Activated CD8-positive, alpha-beta T cell treated with anti-CD3 and anti-CD28 coated beads, Interleukin-2, amount 10 ng/mL, durations not matched to agents 7 days and 5 days (primary cell): ENCODE measurements around the gene GSTO2. TPM values are rescaled to one million over a fixed set of nuclear protein-coding genes. Genes with fewer than 3 reads are reported as not detected.

Experiments used
- ATAC-seq: fragments of 150-1000 bp; cut with Tn5 transposase; one replicate; pipeline ENCODE4 v1.10.0; 2021; ENCODE audit warnings: moderate library complexity
- CTCF ChIA-PET: fragments of 350-600 bp; sonication (Branson Sonifier 250); formaldehyde crosslinking; loops from one replicate; lab custom pipeline; 2021; ENCODE audit warnings: antibody characterized with exemption; lab: Charles Lee
- POLR2A ChIA-PET: fragments of 350-600 bp; sonication (Branson Sonifier 250); formaldehyde crosslinking; loops from one replicate; lab custom pipeline; 2021; ENCODE audit warnings: antibody characterized with exemption; lab: Charles Lee
- DNase-seq: peaks from one replicate; pipeline ENCODE4 v3.0.0-alpha.2; 2020
- H3K27ac Mint-ChIP-seq: one replicate; pipeline ENCODE4 v1.8.0; 2021; ENCODE audit warnings: mild to moderate bottlenecking, mixed read lengths
- H3K27me3 Mint-ChIP-seq: one replicate; pipeline ENCODE4 v1.8.0; 2021; ENCODE audit warnings: low read depth, mixed read lengths
- H3K36me3 Mint-ChIP-seq: one replicate; pipeline ENCODE4 v1.8.0; 2021; ENCODE audit warnings: low read depth, mixed read lengths
- H3K4me1 Mint-ChIP-seq: one replicate; pipeline ENCODE4 v1.8.0; 2021; ENCODE audit warnings: low read depth, mixed read lengths
- H3K4me3 Mint-ChIP-seq: one replicate; pipeline ENCODE4 v1.8.0; 2021; ENCODE audit warnings: mild to moderate bottlenecking, mixed read lengths
- H3K9me3 Mint-ChIP-seq: one replicate; pipeline ENCODE4 v1.8.0; 2022; ENCODE audit warnings: mixed read lengths; ENCODE audit not compliant: insufficient read depth
- total RNA-seq, 2 experiments: library from RNA; stranded (reverse); gene quantifications; one replicate each; pipeline ENCODE4 v1.2.3, GENCODE V29; 2021

The GSTO2 gene
- 1 to 10 TPM in 1 of 2 experiments, under 1 TPM in 1; 0.94 to 1.2 TPM for total RNA-seq

- POLR2A ChIA-PET, result interaction anchor here (0.6 to 4.8 kb wide), 8 partner anchors 13 to 84 kb away, joined by 3 to 34 read pairs (median 3); partner anchors contain the start of genes CFAP43, GSTO1 and ITPRIP
- H3K36me3 Mint-ChIP-seq, result peaks cover 41% of the 10 kb centered on the region
Measured at GRCh38 chr10:104268713-104269645, at the start of gene GSTO2. Gene GSTO2 (plus strand): TSS chr10:104269184. CDS start chr10:104274916, 5,732 bp downstream.

GRCh38 chr10:104220522-104220921 is 48.5 kb upstream of the GSTO2 start:
- CTCF ChIA-PET, result interaction anchor here (0.8 kb wide), 1 partner anchor 10 kb away, joined by 3 read pairs; no protein-coding TSS in a partner anchor
- H3K4me3 Mint-ChIP-seq, result no peak overlapping the region
- H3K9me3 Mint-ChIP-seq, result no peaks in the 10 kb centered on the region
- POLR2A ChIA-PET, result no interaction called here
- peaks cover 5% of the 10 kb centered on the region for H3K4me1 Mint-ChIP-seq
- no peak overlapping the region for H3K27ac Mint-ChIP-seq
- peaks cover 21% of the 10 kb centered on the region for H3K27me3 Mint-ChIP-seq
- DNase-seq (no peak), ATAC-seq (no peak)
- no peaks in the 10 kb centered on the region for H3K36me3 Mint-ChIP-seq

More at GRCh38 chr10:104268713-104269645, at the start of gene GSTO2:
- peak within 1 kb of the TSS; percentile 87 for H3K4me3 Mint-ChIP-seq
- CTCF ChIA-PET, result interaction anchor here (0.6 to 13.0 kb wide), 9 partner anchors 9 to 84 kb away, joined by 3 to 85 read pairs (median 7); partner anchors contain the start of genes CFAP58 and GSTO1
- H3K4me1 Mint-ChIP-seq, result peaks cover 48% of the 10 kb centered on the region
- DNase-seq (peak; percentile 99), ATAC-seq (peak; percentile 99)
- peaks cover under 1% of the 10 kb centered on the region for H3K27me3 Mint-ChIP-seq
- H3K27ac Mint-ChIP-seq, result peak within 1 kb of the TSS; percentile 86
- H3K9me3 Mint-ChIP-seq, result no peaks in the 10 kb centered on the region

- ChIA-PET POLR2A (no interaction called here), CTCF (interaction anchor here (2.1 kb wide), 1 partner anchor 335 kb away, joined by 5 read pairs; no protein-coding TSS in a partner anchor)
- H3K4me3 Mint-ChIP-seq, result no peak overlapping the region
- H3K27ac Mint-ChIP-seq, result no peak overlapping the region
- no peaks in the 10 kb centered on the region for H3K9me3 Mint-ChIP-seq
- DNase-seq (no peak), ATAC-seq (no peak)
- no peaks in the 10 kb centered on the region for H3K36me3 Mint-ChIP-seq
- H3K27me3 Mint-ChIP-seq, result peaks cover 25% of the 10 kb centered on the region
- peaks cover 5% of the 10 kb centered on the region for H3K4me1 Mint-ChIP-seq
Measured at GRCh38 chr10:104223304-104223703, 45.7 kb upstream of the GSTO2 start.

- no peak overlapping the region for H3K27ac Mint-ChIP-seq
Measured at GRCh38 chr10:104230490-104230889, 38.5 kb upstream of the GSTO2 start.

GRCh38 chr10:104231784-104232612 is 37.0 kb upstream of the GSTO2 start, which contains the start of gene CFAP43:
Gene CFAP43 (minus strand): TSS chr10:104232364. CDS start chr10:104232246, 118 bp downstream.
- H3K4me1 Mint-ChIP-seq, result peaks cover 14% of the 10 kb centered on the region
- ChIA-PET CTCF (interaction anchor here (1.3 to 2.1 kb wide), 3 partner anchors 16 to 42 kb away, joined by 3 to 8 read pairs (median 7); partner anchors contain the start of gene GSTO1), POLR2A (interaction anchor here (0.7 to 1.6 kb wide), 6 partner anchors 15 to 111 kb away, joined by 3 to 6 read pairs (median 4); partner anchors contain the start of genes GSTO1 and GSTO2)
- H3K36me3 Mint-ChIP-seq, result no peaks in the 10 kb centered on the region
- peak within 1 kb of the TSS; percentile 87 for H3K4me3 Mint-ChIP-seq
- DNase-seq, result peak; percentile 99
- H3K27ac Mint-ChIP-seq, result peak within 1 kb of the TSS; percentile 43
- peaks cover 22% of the 10 kb centered on the region for H3K27me3 Mint-ChIP-seq
- H3K9me3 Mint-ChIP-seq, result peaks cover 4% of the 10 kb centered on the region
- ATAC-seq, result peak; percentile 100

More at GRCh38 chr10:104230490-104230889, 38.5 kb upstream of the GSTO2 start:
- DNase-seq (no peak), ATAC-seq (no peak)
- POLR2A ChIA-PET, result no interaction called here
- H3K36me3 Mint-ChIP-seq, result no peaks in the 10 kb centered on the region
- H3K9me3 Mint-ChIP-seq, result peaks cover 4% of the 10 kb centered on the region
- no peak overlapping the region for H3K4me3 Mint-ChIP-seq
- H3K27me3 Mint-ChIP-seq, result peaks cover 16% of the 10 kb centered on the region
- CTCF ChIA-PET, result interaction anchor here (1.1 to 1.5 kb wide), 2 partner anchors 44 to 109 kb away, joined by 3 read pairs; partner anchors contain the start of gene SFR1
- peaks cover 14% of the 10 kb centered on the region for H3K4me1 Mint-ChIP-seq

GRCh38 chr10:104232613-104233102 is 36.3 kb upstream of the GSTO2 start:
- Mint-ChIP-seq H3K27me3 (peaks cover 26% of the 10 kb centered on the region), H3K4me1 (peaks cover 14% of the 10 kb centered on the region), H3K4me3 (peak overlapping the region; percentile 87), H3K27ac (peak overlapping the region; percentile 34), H3K9me3 (peaks cover 4% of the 10 kb centered on the region), H3K36me3 (no peaks in the 10 kb centered on the region)
- no peak for DNase-seq
- ATAC-seq, result peak; percentile 41
- CTCF ChIA-PET, result interaction anchor here (1.3 to 2.1 kb wide), 3 partner anchors 15 to 42 kb away, joined by 3 to 8 read pairs (median 7); partner anchors contain the start of gene GSTO1
- POLR2A ChIA-PET, result interaction anchor here (1.0 to 1.6 kb wide), 4 partner anchors 14 to 36 kb away, joined by 3 to 6 read pairs (median 4); partner anchors contain the start of genes GSTO1 and GSTO2

GRCh38 chr10:104233817-104234216 is 35.2 kb upstream of the GSTO2 start:
- Mint-ChIP-seq H3K4me1 (peaks cover 14% of the 10 kb centered on the region), H3K27ac (no peak overlapping the region), H3K27me3 (peaks cover 29% of the 10 kb centered on the region), H3K36me3 (no peaks in the 10 kb centered on the region), H3K9me3 (peaks cover 4% of the 10 kb centered on the region), H3K4me3 (peak overlapping the region; percentile 59)
- ATAC-seq (no peak), DNase-seq (no peak)
- POLR2A ChIA-PET, result interaction anchor here (0.6 kb wide), 1 partner anchor 33 kb away, joined by 5 read pairs; no protein-coding TSS in a partner anchor
- CTCF ChIA-PET, result interaction anchor here (1.9 kb wide), 1 partner anchor 21 kb away, joined by 8 read pairs; the partner anchor contains the start of gene GSTO1

GRCh38 chr10:104234934-104235333 is 34.0 kb upstream of the GSTO2 start:
- no peak overlapping the region for H3K4me3 Mint-ChIP-seq
- H3K4me1 Mint-ChIP-seq, result peaks cover 14% of the 10 kb centered on the region
- H3K27ac Mint-ChIP-seq, result no peak overlapping the region
- ATAC-seq (no peak), DNase-seq (no peak)
- no peaks in the 10 kb centered on the region for H3K36me3 Mint-ChIP-seq
- H3K27me3 Mint-ChIP-seq, result peaks cover 34% of the 10 kb centered on the region
- ChIA-PET POLR2A (no interaction called here), CTCF (interaction anchor here (1.8 kb wide), 1 partner anchor 347 kb away, joined by 4 read pairs; no protein-coding TSS in a partner anchor)
- H3K9me3 Mint-ChIP-seq, result peaks cover 4% of the 10 kb centered on the region

GRCh38 chr10:104235801-104236200 is 33.2 kb upstream of the GSTO2 start:
- H3K4me1 Mint-ChIP-seq, result peaks cover 14% of the 10 kb centered on the region
- ChIA-PET POLR2A (no interaction called here), CTCF (interaction anchor here (1.0 to 1.8 kb wide), 3 partner anchors 10 to 348 kb away, joined by 3 to 4 read pairs (median 3); no protein-coding TSS in a partner anchor)
- H3K36me3 Mint-ChIP-seq, result no peaks in the 10 kb centered on the region
- ATAC-seq, result no peak
- H3K4me3 Mint-ChIP-seq, result no peak overlapping the region
- peaks cover 39% of the 10 kb centered on the region for H3K27me3 Mint-ChIP-seq
- no peak for DNase-seq
- H3K27ac Mint-ChIP-seq, result no peak overlapping the region
- peaks cover 4% of the 10 kb centered on the region for H3K9me3 Mint-ChIP-seq

GRCh38 chr10:104240078-104240477 is 28.9 kb upstream of the GSTO2 start:
- DNase-seq, result no peak
- POLR2A ChIA-PET, result no interaction called here
- H3K4me3 Mint-ChIP-seq, result no peak overlapping the region
- no peaks in the 10 kb centered on the region for H3K4me1 Mint-ChIP-seq
- no peak for ATAC-seq
- no peaks in the 10 kb centered on the region for H3K36me3 Mint-ChIP-seq
- peaks cover 36% of the 10 kb centered on the region for H3K27me3 Mint-ChIP-seq
- H3K27ac Mint-ChIP-seq, result no peak overlapping the region
- H3K9me3 Mint-ChIP-seq, result peaks cover 3% of the 10 kb centered on the region
- CTCF ChIA-PET, result interaction anchor here (1.9 kb wide), 1 partner anchor 13 kb away, joined by 6 read pairs; no protein-coding TSS in a partner anchor
